Effector memory CD8-positive, alpha-beta T cell (primary cell): ENCODE data around the gene ARHGEF12.

ENCODE experiments used
- ATAC-seq: fragments of 150-1000 bp; cut with Tn5 transposase; replicated peaks from 2 replicates; pipeline ENCODE4 v1.10.0; 2021; ENCODE audit warnings: mild to moderate bottlenecking, moderate library complexity
- DNase-seq, 3 experiments: peaks; one replicate each; pipeline ENCODE4 v3.0.0; 2021
- H3K27ac Mint-ChIP-seq, 2 donors: one replicate each; pipeline ENCODE4 v1.8.0; 2022; ENCODE audit warnings: mild to moderate bottlenecking in 2 of 2, mixed read lengths in 2 of 2, moderate library complexity in 2 of 2
- H3K27me3 Mint-ChIP-seq, 2 donors: one replicate each; pipeline ENCODE4 v1.8.0; 2022; ENCODE audit warnings: mixed read lengths in 2 of 2
- H3K36me3 Mint-ChIP-seq: one replicate; pipeline ENCODE4 v1.8.0; 2022; ENCODE audit warnings: mild to moderate bottlenecking, moderate library complexity, mixed read lengths; ENCODE audit not compliant: insufficient read depth
- H3K4me1 Mint-ChIP-seq, 2 donors: one replicate each; pipeline ENCODE4 v1.8.0; 2022; ENCODE audit warnings: low read depth in 2 of 2, mixed read lengths in 2 of 2
- H3K4me3 Mint-ChIP-seq, 2 donors: one replicate each; pipeline ENCODE4 v1.8.0; 2022; ENCODE audit warnings: mild to moderate bottlenecking in 2 of 2, mixed read lengths in 2 of 2, moderate library complexity in 2 of 2
- H3K9me3 Mint-ChIP-seq, 2 donors: one replicate each; pipeline ENCODE4 v1.8.0; 2022; ENCODE audit warnings: mixed read lengths in 2 of 2

The ARHGEF12 gene

DNA sequence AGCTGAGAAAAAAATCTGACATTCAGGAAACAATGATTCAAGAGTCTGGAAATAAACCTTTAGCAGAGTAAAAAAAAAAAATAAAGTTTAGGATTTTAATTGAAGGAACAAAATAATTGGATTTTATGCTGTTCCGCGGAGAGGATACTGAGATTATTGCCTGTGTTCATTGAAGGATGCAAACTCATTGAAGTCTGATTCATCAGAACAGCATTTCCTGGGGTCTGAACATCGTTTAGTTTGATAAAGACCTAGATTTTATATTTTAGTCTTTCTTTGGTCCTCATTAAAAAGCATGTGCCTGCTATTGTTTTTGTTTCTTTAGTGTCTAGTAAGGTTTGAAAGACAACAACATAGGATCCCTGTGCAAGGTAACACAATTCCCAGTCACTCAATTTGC is 6.7 kb upstream of the ARHGEF12 start:
- Mint-ChIP-seq H3K9me3 (no peaks in the 10 kb centered on the region), H3K27ac (no peak overlapping the region), H3K27me3 (peaks cover 67 to 73% of the 10 kb centered on the region in 2 donors), H3K4me1 (peaks cover 4 to 14% of the 10 kb centered on the region in 2 donors), H3K4me3 (no peak overlapping the region), H3K36me3 (peaks cover 3% of the 10 kb centered on the region)
- ATAC-seq (no peak), DNase-seq (no peak)

DNA sequence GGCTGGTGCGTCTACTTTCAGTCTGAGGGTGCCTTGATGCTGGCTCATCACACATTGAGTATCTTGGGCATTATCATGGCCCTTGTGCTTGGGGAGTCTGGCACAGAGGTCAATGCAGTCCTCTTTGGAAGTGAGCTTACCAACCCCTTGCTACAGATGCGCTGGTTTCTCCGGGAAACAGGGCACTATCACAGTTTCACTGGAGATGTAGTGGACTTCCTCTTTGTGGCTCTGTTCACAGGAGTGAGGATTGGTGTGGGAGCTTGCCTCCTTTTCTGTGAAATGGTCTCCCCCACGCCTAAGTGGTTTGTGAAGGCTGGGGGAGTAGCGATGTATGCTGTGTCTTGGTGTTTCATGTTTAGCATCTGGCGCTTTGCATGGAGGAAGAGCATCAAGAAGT is 6.2 kb upstream of the ARHGEF12 start:
- Mint-ChIP-seq H3K4me1 (peaks cover 6 to 11% of the 10 kb centered on the region in 2 donors), H3K4me3 (no peak overlapping the region), H3K36me3 (peaks cover 3% of the 10 kb centered on the region), H3K27ac (no peak overlapping the region), H3K27me3 (peaks cover 63 to 69% of the 10 kb centered on the region in 2 donors), H3K9me3 (no peaks in the 10 kb centered on the region)
- ATAC-seq: no peak
- no peak for DNase-seq

DNA sequence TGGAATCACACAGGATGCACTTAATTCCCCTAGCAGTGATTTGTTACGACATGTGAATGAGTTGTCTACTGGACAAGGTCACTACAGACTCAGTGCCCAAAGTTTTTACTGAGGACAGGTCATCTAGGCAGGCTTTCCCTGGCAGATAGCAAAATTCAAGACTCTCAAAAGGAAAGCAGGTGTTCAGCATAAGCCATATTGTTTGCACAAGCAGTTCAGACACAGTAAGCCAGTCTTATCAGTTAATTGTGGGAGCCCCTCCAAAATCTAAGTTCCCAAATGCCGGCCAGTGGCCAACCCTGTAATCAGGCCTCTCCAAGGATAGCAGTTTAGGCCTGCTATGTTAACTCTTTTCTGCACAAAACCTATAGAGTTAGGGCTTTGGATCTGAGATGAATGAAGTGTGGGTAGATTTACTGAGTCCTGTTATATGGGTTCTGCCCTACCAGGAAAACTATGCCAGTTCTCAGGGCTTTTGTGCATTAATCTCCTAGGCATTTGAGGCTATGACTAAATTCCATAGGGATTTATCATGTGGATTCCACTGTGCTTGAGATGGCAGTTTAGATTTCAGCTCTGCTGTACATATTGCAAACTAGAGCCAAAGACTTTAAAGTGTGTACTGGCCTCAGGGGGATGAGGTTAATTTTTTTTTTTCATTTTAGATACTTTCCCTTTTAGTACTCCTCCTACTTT is 4.8 kb upstream of the ARHGEF12 start:
- peaks cover 55 to 60% of the 10 kb centered on the region in 2 donors for H3K27me3 Mint-ChIP-seq
- no peaks in the 10 kb centered on the region for H3K9me3 Mint-ChIP-seq
- no peak overlapping the region for H3K4me3 Mint-ChIP-seq
- peaks cover 3% of the 10 kb centered on the region for H3K36me3 Mint-ChIP-seq
- H3K27ac Mint-ChIP-seq: no peak overlapping the region
- ATAC-seq: no peak
- DNase-seq: no peak
- H3K4me1 Mint-ChIP-seq: peaks cover 6 to 9% of the 10 kb centered on the region in 2 donors

DNA sequence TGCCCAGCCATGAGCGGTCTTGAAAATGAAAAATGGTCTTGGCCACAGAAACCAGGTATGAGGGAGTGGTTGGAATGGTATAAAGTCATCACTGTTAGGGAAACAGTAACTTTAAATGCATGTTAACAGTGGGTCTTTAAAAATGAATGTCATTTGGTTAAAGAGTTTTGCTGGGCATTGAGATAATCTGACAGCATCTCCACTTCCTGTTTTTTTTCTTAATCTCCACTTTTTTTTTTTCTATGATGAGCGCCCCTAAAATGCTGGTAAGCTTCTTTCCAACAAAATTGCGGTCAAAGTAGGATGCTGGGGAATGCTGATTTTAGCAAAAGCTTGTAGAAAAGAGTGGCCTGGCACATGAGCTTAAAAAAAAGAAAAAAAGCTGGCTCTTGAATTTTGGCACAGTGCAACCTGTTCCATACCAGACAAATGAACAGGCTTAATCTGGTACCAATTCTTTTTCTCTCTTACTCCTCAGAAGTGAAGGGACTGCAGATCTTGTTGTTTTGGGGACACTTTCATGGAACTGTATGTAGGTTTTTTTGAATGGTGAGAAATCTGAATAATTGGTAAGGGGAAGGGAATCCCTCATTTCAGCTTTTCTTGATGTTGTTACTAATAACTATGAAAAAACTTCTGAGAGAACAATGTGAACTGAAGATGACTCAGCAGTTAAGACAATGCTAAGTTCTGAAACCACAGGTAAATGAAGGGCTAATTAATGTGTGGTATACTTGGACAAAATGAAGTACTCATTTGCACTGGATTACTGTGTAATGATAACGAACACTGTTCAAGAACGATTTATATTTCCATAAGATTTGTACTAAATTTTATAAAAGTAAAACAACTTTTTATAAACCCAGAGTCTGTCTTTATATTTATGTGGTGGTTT is 3.1 kb upstream of the ARHGEF12 start:
- ATAC-seq: no peak
- Mint-ChIP-seq H3K4me1 (peaks cover 10 to 18% of the 10 kb centered on the region in 2 donors), H3K27ac (no peak overlapping the region), H3K27me3 (peaks cover 54 to 57% of the 10 kb centered on the region in 2 donors), H3K9me3 (no peaks in the 10 kb centered on the region), H3K4me3 (no peak overlapping the region), H3K36me3 (peaks cover 11% of the 10 kb centered on the region)
- no peak for DNase-seq

DNA sequence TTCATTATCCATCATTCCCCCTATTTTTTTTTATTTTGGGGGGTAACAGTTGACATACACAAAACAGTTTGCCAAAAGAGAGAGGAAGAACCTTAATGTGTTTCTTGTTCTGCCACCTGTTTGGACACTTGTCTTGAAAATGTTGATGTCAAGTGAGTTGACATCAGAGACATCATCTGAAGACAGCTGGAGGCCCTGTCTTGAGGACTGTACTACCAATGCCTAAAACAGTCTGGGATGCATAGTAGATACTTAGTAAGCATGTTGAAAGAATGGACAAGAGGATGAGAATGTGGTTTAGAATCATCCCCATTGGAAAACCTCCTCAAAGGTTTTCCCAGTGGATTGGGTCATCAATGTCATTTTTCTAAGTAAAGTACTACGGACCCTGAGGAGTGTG is 2.4 kb upstream of the ARHGEF12 start:
- Mint-ChIP-seq H3K27me3 (peaks cover 47 to 54% of the 10 kb centered on the region in 2 donors), H3K4me3 (no peak overlapping the region), H3K4me1 (peaks cover 10 to 18% of the 10 kb centered on the region in 2 donors), H3K27ac (no peak overlapping the region), H3K36me3 (peaks cover 11% of the 10 kb centered on the region), H3K9me3 (no peaks in the 10 kb centered on the region)
- no peak for DNase-seq
- ATAC-seq: no peak

DNA sequence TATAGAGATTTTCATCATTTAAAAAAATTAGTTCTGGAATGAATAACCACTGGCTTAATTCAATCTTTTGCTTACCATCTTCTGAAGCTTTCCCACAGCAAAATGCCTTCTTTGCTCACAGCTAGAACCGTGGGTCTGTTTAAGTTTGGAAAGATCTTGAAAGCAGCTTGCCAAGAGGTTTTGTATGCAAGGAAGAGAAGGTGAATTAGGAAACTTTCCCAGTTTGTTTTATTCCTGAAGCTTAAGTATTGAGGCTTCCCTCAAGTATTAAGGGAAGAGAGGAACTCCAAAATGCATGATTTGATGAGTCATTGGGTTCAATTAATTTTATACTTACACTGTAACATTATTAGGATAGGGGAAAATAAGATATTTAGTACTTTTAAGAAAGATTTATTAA is 1.9 kb upstream of the ARHGEF12 start:
- Mint-ChIP-seq H3K36me3 (peaks cover 11% of the 10 kb centered on the region), H3K4me3 (no peak overlapping the region), H3K27me3 (peaks cover 47 to 57% of the 10 kb centered on the region in 2 donors), H3K9me3 (no peaks in the 10 kb centered on the region), H3K27ac (no peak overlapping the region), H3K4me1 (peaks cover 12 to 20% of the 10 kb centered on the region in 2 donors)
- DNase-seq (no peak), ATAC-seq (no peak)

DNA sequence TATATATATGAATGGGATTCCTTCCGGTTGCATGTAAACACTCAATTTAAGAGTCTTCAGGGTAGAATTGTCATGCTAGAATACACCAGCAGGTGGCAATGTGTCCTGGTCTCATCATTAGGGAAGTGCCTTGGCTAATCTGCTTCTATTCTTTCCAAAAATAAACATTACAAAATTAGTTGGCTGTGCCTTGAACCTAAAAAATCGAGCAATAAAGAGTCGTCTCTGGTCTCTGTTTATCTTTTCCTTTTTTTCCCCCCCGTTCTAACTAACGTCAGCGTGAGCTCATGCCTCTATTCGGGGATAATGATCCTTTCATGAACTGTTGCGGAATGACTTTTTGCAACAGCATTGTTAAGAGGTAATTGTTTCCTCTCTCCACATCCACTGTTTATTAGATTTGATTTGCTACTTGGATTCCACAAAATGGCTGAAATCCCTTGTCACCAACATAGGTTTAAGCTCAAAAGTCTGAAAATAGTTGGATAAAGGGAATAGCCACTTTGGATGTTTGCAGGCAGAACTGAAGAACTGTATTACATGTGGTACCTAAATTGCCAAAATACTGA is 1.2 kb upstream of the ARHGEF12 start:
- ATAC-seq (peak; percentile 46), DNase-seq (peak; percentile 69 to 75 (median 70))
- no peak overlapping the region for H3K27ac Mint-ChIP-seq
- no peaks in the 10 kb centered on the region for H3K9me3 Mint-ChIP-seq
- peaks cover 11% of the 10 kb centered on the region for H3K36me3 Mint-ChIP-seq
- H3K4me3 Mint-ChIP-seq: peak overlapping the region; percentile 77 to 88
- H3K4me1 Mint-ChIP-seq: peaks cover 18 to 26% of the 10 kb centered on the region in 2 donors
- H3K27me3 Mint-ChIP-seq: peaks cover 50 to 59% of the 10 kb centered on the region in 2 donors

DNA sequence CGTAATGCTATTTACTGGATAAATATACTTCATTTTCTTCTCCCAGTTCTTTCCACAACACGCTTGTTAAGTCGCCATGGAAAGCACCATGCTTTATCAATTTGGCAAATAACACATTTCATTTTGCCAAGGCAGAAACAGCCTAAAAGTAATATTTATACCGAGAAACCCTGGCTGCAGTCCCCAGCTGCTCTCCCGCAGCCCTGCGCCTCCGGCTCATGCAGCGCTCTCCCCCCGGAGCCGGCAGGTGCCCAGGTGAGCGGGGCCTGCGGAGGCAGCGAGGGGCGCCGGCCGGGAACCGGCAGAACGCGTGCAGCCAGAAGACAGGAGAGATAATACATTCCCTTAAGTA is 681 bp upstream of the ARHGEF12 start:
- H3K9me3 Mint-ChIP-seq: no peaks in the 10 kb centered on the region
- H3K27ac Mint-ChIP-seq: peak overlapping the region in 1 of 2 donors; percentile 26
- peaks cover 50 to 59% of the 10 kb centered on the region in 2 donors for H3K27me3 Mint-ChIP-seq
- peaks cover 19 to 28% of the 10 kb centered on the region in 2 donors for H3K4me1 Mint-ChIP-seq
- ATAC-seq: peak; percentile 37
- peak overlapping the region; percentile 77 to 88 for H3K4me3 Mint-ChIP-seq
- peaks cover 11% of the 10 kb centered on the region for H3K36me3 Mint-ChIP-seq
- peak in 1 of 3 experiments; percentile 15 for DNase-seq

DNA sequence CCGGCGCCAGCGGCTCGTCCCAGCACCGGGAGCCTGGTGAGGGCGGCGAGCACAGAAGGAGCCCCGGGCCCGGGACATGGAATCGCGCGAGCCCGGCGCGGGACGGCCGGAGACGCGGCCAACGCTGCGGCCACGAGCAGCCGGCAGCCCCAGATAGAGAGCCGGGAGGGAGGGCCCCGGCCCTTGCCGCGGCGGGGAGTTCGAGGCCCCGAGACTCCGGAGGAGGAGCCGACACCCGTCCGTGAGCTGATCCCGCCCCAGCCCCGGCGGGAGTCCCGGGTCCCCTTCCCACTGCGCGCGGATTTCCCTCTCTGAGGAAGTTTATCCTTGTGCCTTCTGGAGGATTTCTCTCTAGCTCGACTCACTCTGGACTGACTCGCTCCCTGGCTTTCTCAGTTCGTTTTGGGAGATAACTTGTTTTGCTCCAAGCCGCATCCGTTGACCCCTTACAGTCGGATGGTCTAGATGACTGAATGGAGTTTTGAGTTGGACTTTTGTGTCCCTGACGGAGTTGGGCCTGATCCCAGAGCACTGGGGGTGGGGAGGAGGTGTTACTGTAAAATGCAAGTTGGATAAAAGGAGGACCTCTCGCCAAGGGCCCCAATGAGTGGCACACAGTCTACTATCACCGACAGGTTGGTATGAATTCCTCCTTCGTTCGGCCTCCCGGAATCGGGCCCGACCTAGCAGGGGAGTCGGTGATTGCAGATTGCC is 585 bp downstream of the ARHGEF12 start:
- Mint-ChIP-seq H3K4me3 (peak overlapping the region; percentile 86 to 88), H3K27ac (peak overlapping the region; percentile 62 to 77), H3K4me1 (peaks cover 19 to 28% of the 10 kb centered on the region in 2 donors), H3K9me3 (no peaks in the 10 kb centered on the region), H3K27me3 (peaks cover 43 to 48% of the 10 kb centered on the region in 2 donors), H3K36me3 (peaks cover 11% of the 10 kb centered on the region)
- peak; percentile 34 for ATAC-seq
- peak in 1 of 3 experiments; percentile 1 for DNase-seq

DNA sequence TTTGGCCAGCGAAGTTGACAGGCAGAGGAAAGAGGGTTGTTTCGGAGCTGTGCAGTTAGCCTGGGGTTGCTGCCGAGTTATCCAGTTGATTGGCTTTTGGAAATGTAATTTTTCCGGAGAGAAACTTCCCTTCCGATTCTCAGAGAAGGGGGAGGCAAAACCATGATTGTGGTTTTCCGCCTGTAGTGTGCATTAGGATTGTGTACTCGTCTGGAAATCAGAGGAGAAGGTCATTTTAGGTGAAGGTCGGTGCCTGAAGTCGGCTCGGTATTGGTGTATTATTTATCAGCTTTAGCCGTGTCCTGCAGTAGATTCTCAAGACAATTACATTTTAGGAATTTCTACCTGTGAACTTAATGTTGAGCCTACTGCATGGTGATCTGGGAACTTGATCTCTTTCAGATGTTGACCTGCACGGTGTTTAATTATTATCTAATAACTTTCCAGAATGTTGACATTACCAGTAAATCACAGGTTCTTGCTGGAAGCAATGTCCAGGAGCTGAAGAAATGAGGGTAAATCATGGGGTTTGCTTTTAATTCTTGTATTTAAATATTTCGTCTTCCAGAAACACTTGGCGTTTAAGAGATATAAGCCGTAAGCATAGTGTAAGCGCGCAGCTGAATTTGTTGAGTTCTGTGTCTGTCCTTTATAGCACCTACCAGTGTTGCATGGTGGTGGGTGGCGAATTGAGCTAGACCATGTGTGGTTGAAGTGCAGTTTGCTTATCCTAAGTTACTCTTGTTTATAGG is 1.3 kb downstream of the ARHGEF12 start:
- Mint-ChIP-seq H3K36me3 (peaks cover 11% of the 10 kb centered on the region), H3K4me3 (peak overlapping the region; percentile 86 to 88), H3K27me3 (peaks cover 43 to 48% of the 10 kb centered on the region in 2 donors), H3K9me3 (no peaks in the 10 kb centered on the region), H3K27ac (peak overlapping the region; percentile 62 to 77), H3K4me1 (peaks cover 19 to 28% of the 10 kb centered on the region in 2 donors)
- ATAC-seq (no peak), DNase-seq (no peak)

DNA sequence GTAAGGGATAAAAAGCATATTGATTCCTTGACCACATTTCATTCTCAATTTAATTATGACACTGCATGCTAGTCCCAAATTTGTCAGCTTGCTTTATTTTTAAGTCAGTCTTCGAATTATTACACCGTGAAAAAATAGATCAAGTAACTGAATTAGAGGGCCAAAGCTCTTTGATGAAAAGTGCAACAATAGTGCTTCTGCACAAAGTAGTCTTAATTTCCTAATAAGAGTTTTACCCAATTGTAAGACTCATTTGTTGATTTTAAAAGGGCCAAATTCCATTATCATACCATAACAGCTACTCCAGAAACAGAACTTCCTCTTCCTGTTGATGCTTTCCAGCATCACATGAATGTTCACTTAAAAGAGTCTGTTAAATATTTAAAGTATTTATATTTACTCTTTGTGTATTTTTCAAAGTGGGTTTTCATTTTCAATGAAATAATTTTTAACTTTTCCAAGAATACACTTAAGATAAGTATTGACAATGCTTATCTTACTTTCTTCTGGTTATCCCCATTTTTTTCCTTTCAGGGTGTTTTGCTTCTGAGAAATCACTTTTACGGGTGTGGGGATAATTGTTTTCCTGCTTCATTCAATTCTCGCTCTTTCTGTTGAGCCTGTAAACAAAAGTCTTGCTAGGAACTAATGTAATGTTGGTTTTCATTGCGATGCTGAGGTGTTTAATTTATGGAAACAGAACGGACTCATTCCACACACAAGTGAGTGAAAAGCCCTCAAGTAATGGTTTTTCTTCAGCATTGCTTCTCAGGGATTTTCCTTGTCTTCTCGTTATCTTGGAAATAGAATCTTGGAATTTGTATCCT is 2.1 kb downstream of the ARHGEF12 start:
- Mint-ChIP-seq H3K4me1 (peaks cover 19 to 28% of the 10 kb centered on the region in 2 donors), H3K27ac (no peak overlapping the region), H3K9me3 (no peaks in the 10 kb centered on the region), H3K36me3 (peaks cover 11% of the 10 kb centered on the region), H3K4me3 (peak overlapping the region; percentile 86 to 88), H3K27me3 (peaks cover 37 to 42% of the 10 kb centered on the region in 2 donors)
- ATAC-seq (no peak), DNase-seq (no peak)

DNA sequence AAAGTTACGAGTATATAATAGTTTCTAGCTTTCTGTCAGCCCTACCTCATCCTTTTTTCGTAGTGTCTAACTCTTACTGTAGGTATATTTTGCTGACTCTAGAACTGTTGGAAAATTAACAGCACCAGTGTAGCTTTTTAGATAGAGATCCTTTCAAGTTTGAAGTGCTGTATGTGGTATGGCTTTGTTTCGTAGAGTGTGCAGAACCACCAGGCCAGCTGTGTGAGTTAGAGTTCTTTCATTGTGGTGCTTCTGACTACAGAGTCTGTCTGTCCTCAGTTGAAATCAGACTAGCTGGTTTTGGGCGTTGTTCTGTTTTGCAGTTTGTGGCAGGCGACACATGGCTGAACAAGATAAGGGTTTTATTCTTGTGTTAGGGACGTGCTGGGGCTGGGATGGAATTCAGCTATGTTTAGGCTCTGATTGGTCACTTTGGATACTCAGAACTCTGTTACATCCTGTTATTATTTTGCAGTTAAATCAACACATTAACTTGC is 3.2 kb downstream of the ARHGEF12 start:
- Mint-ChIP-seq H3K4me3 (peak overlapping the region in 1 of 2 donors; percentile 15), H3K36me3 (peaks cover 19% of the 10 kb centered on the region), H3K27me3 (peaks cover 35 to 39% of the 10 kb centered on the region in 2 donors), H3K9me3 (no peaks in the 10 kb centered on the region), H3K27ac (no peak overlapping the region), H3K4me1 (peaks cover 22 to 35% of the 10 kb centered on the region in 2 donors)
- DNase-seq: no peak
- no peak for ATAC-seq
